SH-SY5Y (cell line): ENCODE data around the gene C2orf81.

Source experiments
- GATA2 ChIP-seq: IDR thresholded peaks from 2 replicates; pipeline ENCODE4 v1.6.1; 2011; ENCODE audit warnings: mild to moderate bottlenecking, low read depth, low read length
- GATA3 ChIP-seq: IDR thresholded peaks from 2 replicates; pipeline ENCODE4 v1.6.1; 2011; ENCODE audit warnings: low read depth, mild to moderate bottlenecking, low read length, moderate library complexity

DNA sequence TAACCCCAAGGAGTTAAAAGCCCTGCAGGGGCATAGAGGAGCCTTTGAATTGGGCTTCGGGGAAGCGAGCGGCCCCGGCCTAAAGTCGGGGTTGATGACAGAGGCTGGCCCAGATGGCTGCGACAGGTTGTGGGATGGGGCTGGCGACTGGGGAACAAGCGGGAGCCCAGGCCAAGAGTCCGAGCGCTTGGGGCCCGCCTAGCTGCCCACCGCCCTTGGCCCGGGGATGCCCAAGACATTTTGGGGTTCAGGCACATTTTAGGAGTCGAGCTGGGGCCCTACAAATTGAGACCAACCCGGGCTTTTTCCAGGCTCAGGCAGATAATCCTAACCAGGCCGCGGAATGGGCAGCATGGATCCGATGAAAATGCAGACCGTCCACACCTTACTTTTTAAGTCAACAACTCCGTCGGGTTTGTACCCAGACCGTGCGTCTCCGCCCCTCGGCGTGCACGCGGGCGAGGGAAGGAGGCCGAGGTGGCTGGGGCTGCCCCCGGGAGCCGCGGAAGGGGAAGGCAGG lies 19.8 kb upstream of the C2orf81 start:
- TF ChIP-seq GATA3 = no peak
- no peak for TF ChIP-seq GATA2
